B cell (primary cell): ENCODE data around the gene RTN4. TPM values are rescaled to one million over a fixed set of nuclear protein-coding genes. Genes with fewer than 3 reads are reported as not detected.

Experiments used
- ATAC-seq: fragments of 200-7000 bp; cut with Tn5 transposase; one replicate; pipeline ENCODE4 v1.10.0; 2021; ENCODE audit warnings: low read depth, mild to moderate bottlenecking, moderate number of reproducible peaks, moderate library complexity
- CTCF ChIA-PET: fragments of 350-600 bp; sonication (Branson Sonifier 250); formaldehyde crosslinking; loops from one replicate; lab custom pipeline; 2021; ENCODE audit warnings: antibody characterized with exemption, inconsistent platforms; lab: Charles Lee
- POLR2A ChIA-PET: fragments of 350-600 bp; sonication (Branson Sonifier 250); formaldehyde crosslinking; loops from one replicate; lab custom pipeline; 2021; ENCODE audit warnings: antibody characterized with exemption; lab: Charles Lee
- DNase-seq: peaks from one replicate; pipeline ENCODE4 v3.0.0; 2013
- H2AFZ ChIP-seq: 2 replicates; pipeline ENCODE4 v1.6.1; 2012; ENCODE audit warnings: mild to moderate bottlenecking, low read depth, low read length; ENCODE audit not compliant: insufficient read depth, poor library complexity, severe bottlenecking
- H3K27ac ChIP-seq, 2 donors: 1 replicate in 1 of 2; 2 replicates in 1 of 2; pipeline ENCODE4 v1.5.1; 2012 to 2013; ENCODE audit warnings: low read length in 2 of 2, mild to moderate bottlenecking in 2 of 2, moderate library complexity in 1 of 2
- H3K27me3 ChIP-seq, 4 experiments: fragments of 200-600 bp in 1 of 4; sonication (generic) in 1 of 4; replicated peaks in 1 of 4; 1 replicate in 2 of 4; 2 replicates in 2 of 4; pipeline versions ENCODE4 v1.6.1 to v1.7.0; 2013 to 2016; ENCODE audit warnings: low read length in 3 of 4, mild to moderate bottlenecking in 2 of 4, mixed read lengths in 1 of 4, moderate library complexity in 1 of 4; ENCODE audit not compliant: insufficient read depth in 4 of 4, control insufficient read depth in 3 of 4; ENCODE audit errors: control extremely low read depth in 1 of 4
- H3K36me3 ChIP-seq, 2 experiments: replicated peaks in 1 of 2; 1 replicate in 1 of 2; 2 replicates in 1 of 2; pipeline versions ENCODE4 v1.6.1 to v1.7.1; 2013; ENCODE audit warnings: low read length in 1 of 2; ENCODE audit not compliant: insufficient read depth in 2 of 2, control insufficient read depth in 1 of 2; ENCODE audit errors: control extremely low read depth in 1 of 2, extremely low read depth in 1 of 2
- H3K4me1 ChIP-seq, 2 donors: fragments of 200-600 bp in 1 of 2; sonication (generic) in 1 of 2; 1 replicate in 1 of 2; 2 replicates in 1 of 2; pipeline versions ENCODE4 v1.5.1 to v1.6.1; 2013 to 2017; ENCODE audit warnings: low read length in 2 of 2; ENCODE audit not compliant: control insufficient read depth in 2 of 2, insufficient read depth in 2 of 2
- H3K4me2 ChIP-seq: replicated peaks from 2 replicates; pipeline ENCODE3; 2012; ENCODE audit warnings: mild to moderate bottlenecking, low read depth, low read length; ENCODE audit not compliant: poor library complexity, severe bottlenecking
- H3K4me3 ChIP-seq, 5 experiments: fragments of 200-600 bp in 1 of 5; sonication (generic) in 1 of 5; 1 replicate in 3 of 5; 2 replicates in 2 of 5; pipeline versions ENCODE4 v1.5.1 to v1.7.0; 2011 to 2016; ENCODE audit warnings: low read length in 4 of 5, mild to moderate bottlenecking in 4 of 5, low read depth in 2 of 5, control low read depth in 1 of 5, moderate library complexity in 1 of 5; ENCODE audit not compliant: insufficient read depth in 1 of 5; ENCODE audit errors: control extremely low read depth in 1 of 5, extremely low read depth in 1 of 5
- H3K79me2 ChIP-seq: fragments of 200-600 bp; sonication (generic); one replicate; pipeline ENCODE4 v1.6.0; 2016; ENCODE audit warnings: low read length; ENCODE audit not compliant: control insufficient read depth, insufficient read depth
- H3K9ac ChIP-seq: fragments of 200-600 bp; sonication (generic); 2 replicates; pipeline ENCODE4 v1.6.1; 2017; ENCODE audit warnings: mild to moderate bottlenecking, low read length, moderate library complexity
- H3K9me3 ChIP-seq, 3 donors: one replicate each; pipeline versions ENCODE4 v1.6.1 to v1.7.1; 2013; ENCODE audit warnings: low read length in 2 of 3; ENCODE audit not compliant: control insufficient read depth in 2 of 3, insufficient read depth in 1 of 3; ENCODE audit errors: control extremely low read depth in 1 of 3
- H4K20me1 ChIP-seq: 2 replicates; pipeline ENCODE4 v1.6.0; 2012; ENCODE audit warnings: mild to moderate bottlenecking, low read length; ENCODE audit not compliant: insufficient read depth, control insufficient read depth, poor library complexity, severe bottlenecking
- H3K27ac Mint-ChIP-seq: one replicate; pipeline ENCODE4 v1.8.0; 2021; ENCODE audit warnings: mixed read lengths
- H3K27me3 Mint-ChIP-seq: one replicate; pipeline ENCODE4 v1.8.0; 2021; ENCODE audit warnings: mixed read lengths
- H3K4me1 Mint-ChIP-seq: one replicate; pipeline ENCODE4 v1.8.0; 2021; ENCODE audit warnings: mixed read lengths
- H3K4me3 Mint-ChIP-seq: one replicate; pipeline ENCODE4 v1.8.0; 2021; ENCODE audit warnings: mixed read lengths
- H3K9me3 Mint-ChIP-seq: one replicate; pipeline ENCODE4 v1.8.0; 2022; ENCODE audit warnings: mixed read lengths; ENCODE audit not compliant: insufficient read depth
- CTCF ChIP-seq: fragments of 200-600 bp; IDR thresholded peaks from one replicate; pipeline ENCODE4 v1.8.0; 2022; ENCODE audit warnings: antibody characterized with exemption, mild to moderate bottlenecking
- EZH2 ChIP-seq: IDR thresholded peaks from 2 replicates; pipeline ENCODE4 v1.6.1; 2012; ENCODE audit warnings: borderline replicate concordance, low read depth, mild to moderate bottlenecking, moderate library complexity, low read length; ENCODE audit not compliant: insufficient read depth, poor library complexity, severe bottlenecking
- WGBS: methylation state at CpG from one replicate; pipeline ENCODE4 v1.1.5; 2013; ENCODE audit warnings: missing lambda C conversion rate; ENCODE audit not compliant: insufficient coverage; 5-methylcytosine and 5-hydroxymethylcytosine counted together
- intact Hi-C: fragments of 100-400 bp; cut with micrococcal nuclease; formaldehyde crosslinking; loops from one replicate; pipeline ENCODE4 v1.10.0; 2022
- polyA plus RNA-seq: library from polyadenylated mRNA; depleted of rRNA; stranded (reverse); fragments of >200 nt; gene quantifications from 2 replicates; pipeline ENCODE4 v1.2.3, GENCODE V29; 2012
- total RNA-seq, 2 donors: library from RNA; stranded (reverse); fragments of 120-200 nt in 1 of 2; gene quantifications; 1 replicate in 1 of 2; 2 replicates in 1 of 2; pipeline versions ENCODE4 v1.2.3 to v1.2.4, GENCODE V29; 2013 to 2022

Gene RTN4
- total and polyA plus RNA-seq, 2 donors (not counting 1 experiment from before 2014, with no cell fraction given): 30.8 to 65.9 TPM

GRCh38 chr2:54963476-54963875, 86.8 kb downstream of the RTN4 start:
- POLR2A ChIA-PET: interaction anchor here (0.6 kb wide), 2 partner anchors 73 to 129 kb away, joined by 3 to 6 read pairs; no protein-coding TSS in a partner anchor
- intact Hi-C loops: no loop called here
- no peaks in the 10 kb centered on the region for H3K27me3 Mint-ChIP-seq
- H2AFZ ChIP-seq: no peak overlapping the region
- H3K4me1 Mint-ChIP-seq: peaks cover 15% of the 10 kb centered on the region
- no peak overlapping the region for H3K27ac ChIP-seq
- no peaks in the 10 kb centered on the region for H4K20me1 ChIP-seq
- H3K79me2 ChIP-seq: no peaks in the 10 kb centered on the region
- 100% methylated on average over 1 of the region's 2 CpGs for WGBS
- H3K27ac Mint-ChIP-seq: no peak overlapping the region
- H3K4me3 Mint-ChIP-seq: no peak overlapping the region
- no peak overlapping the region for H3K4me2 ChIP-seq
- no peak overlapping the region for H3K4me3 ChIP-seq
- H3K9ac ChIP-seq: no peak overlapping the region
- TF ChIP-seq EZH2 (no peak), CTCF (no peak)
- H3K9me3 ChIP-seq: peaks cover 0 to 6% (median 0%) of the 10 kb centered on the region in 3 donors
- DNase-seq (no peak), ATAC-seq (no peak)
- H3K36me3 ChIP-seq: peaks cover 0 to 8% of the 10 kb centered on the region in 2 experiments
- H3K27me3 ChIP-seq: no peaks in the 10 kb centered on the region
- H3K9me3 Mint-ChIP-seq: no peaks in the 10 kb centered on the region
- CTCF ChIA-PET: interaction anchor here (1.0 kb wide), 1 partner anchor 471 kb away, joined by 3 read pairs; no protein-coding TSS in a partner anchor
- peaks cover 0 to 5% of the 10 kb centered on the region in 2 donors for H3K4me1 ChIP-seq

- Histone ChIP-seq H3K79me2 (no peaks in the 10 kb centered on the region), H3K4me3 (no peak overlapping the region), H3K4me2 (no peak overlapping the region), H3K9ac (no peak overlapping the region), H4K20me1 (no peaks in the 10 kb centered on the region), H3K36me3 (peaks cover 0 to 5% of the 10 kb centered on the region in 2 experiments), H3K27me3 (no peaks in the 10 kb centered on the region), H3K27ac (no peak overlapping the region), H2AFZ (no peak overlapping the region), H3K4me1 (peaks cover 0 to 5% of the 10 kb centered on the region in 2 donors), H3K9me3 (peaks cover 0 to 6% (median 0%) of the 10 kb centered on the region in 3 donors)
- peaks cover 15% of the 10 kb centered on the region for H3K4me1 Mint-ChIP-seq
- no peak overlapping the region for H3K4me3 Mint-ChIP-seq
- no peaks in the 10 kb centered on the region for H3K9me3 Mint-ChIP-seq
- no peaks in the 10 kb centered on the region for H3K27me3 Mint-ChIP-seq
- no peak for ATAC-seq
- ChIA-PET CTCF (interaction anchor here (1.0 kb wide), 1 partner anchor 471 kb away, joined by 3 read pairs; no protein-coding TSS in a partner anchor), POLR2A (interaction anchor here (0.6 kb wide), 1 partner anchor 129 kb away, joined by 3 read pairs; no protein-coding TSS in a partner anchor)
- TF ChIP-seq EZH2: no peak
- TF ChIP-seq CTCF: no peak
- no CpG with 5 or more reads among the region's 3 CpGs for WGBS
- intact Hi-C loops: no loop called here
- DNase-seq: no peak
- no peak overlapping the region for H3K27ac Mint-ChIP-seq
Observed at GRCh38 chr2:54962935-54963440, 87.3 kb downstream of the RTN4 start.
